ENCODE measurements around the gene SYT6.
"Not testable (repeated sequence)": the region's sequence is repeated elsewhere in the genome, so short reads cannot be mapped to it uniquely, and the experiment has no call there.

SYT6 gene

GRCh38 chr1:114072246-114072645 lies 81.4 kb downstream of the SYT6 start:
- DNase-seq (ENCODE audit: low spot score), result no peak

- not testable (repeated sequence) for DNase-seq (ENCODE audit: low spot score)
Observed at GRCh38 chr1:114069762-114070161, 83.9 kb downstream of the SYT6 start.

GRCh38 chr1:114068684-114069083 lies 85.0 kb downstream of the SYT6 start:
- not testable (repeated sequence) for DNase-seq (ENCODE audit: low spot score)

- not testable (repeated sequence) for DNase-seq (ENCODE audit: low spot score)
Observed at GRCh38 chr1:114065671-114066070, 88.0 kb downstream of the SYT6 start.

GRCh38 chr1:114063544-114063943 lies 90.1 kb downstream of the SYT6 start:
- no peak for DNase-seq (ENCODE audit: low spot score)

GRCh38 chr1:114062477-114063099 lies 91.1 kb downstream of the SYT6 start:
- no peak for DNase-seq (ENCODE audit: low spot score)

GRCh38 chr1:114061121-114061830 lies 92.4 kb downstream of the SYT6 start:
- no peak for DNase-seq (ENCODE audit: low spot score)

- not testable (repeated sequence) for DNase-seq (ENCODE audit: low spot score)
Observed at GRCh38 chr1:114058236-114058635, 95.4 kb downstream of the SYT6 start.

- no peak for DNase-seq (ENCODE audit: low spot score)
Observed at GRCh38 chr1:114054148-114054547, 99.5 kb downstream of the SYT6 start.

- DNase-seq (ENCODE audit: low spot score), result no peak
Observed at GRCh38 chr1:114048232-114048631, 105.4 kb downstream of the SYT6 start.

- no peak for DNase-seq (ENCODE audit: low spot score)
Observed at GRCh38 chr1:114043548-114043947, 110.1 kb downstream of the SYT6 start.

- no peak for DNase-seq (ENCODE audit: low spot score)
Observed at GRCh38 chr1:114043054-114043453, 110.6 kb downstream of the SYT6 start.

GRCh38 chr1:114040273-114041015 lies 113.2 kb downstream of the SYT6 start:
- no peak for DNase-seq (ENCODE audit: low spot score)

Measured in germinal center (tissue), 1 donor.